HPDE6-E6E7 (cell line): Measurements from ENCODE around the gene KIF17.

Experiments used
- DNase-seq: peaks from one replicate; pipeline ENCODE4 v3.0.0; 2011; ENCODE audit warnings: missing footprints; ENCODE audit errors: extremely low spot score

The KIF17 gene

DNA sequence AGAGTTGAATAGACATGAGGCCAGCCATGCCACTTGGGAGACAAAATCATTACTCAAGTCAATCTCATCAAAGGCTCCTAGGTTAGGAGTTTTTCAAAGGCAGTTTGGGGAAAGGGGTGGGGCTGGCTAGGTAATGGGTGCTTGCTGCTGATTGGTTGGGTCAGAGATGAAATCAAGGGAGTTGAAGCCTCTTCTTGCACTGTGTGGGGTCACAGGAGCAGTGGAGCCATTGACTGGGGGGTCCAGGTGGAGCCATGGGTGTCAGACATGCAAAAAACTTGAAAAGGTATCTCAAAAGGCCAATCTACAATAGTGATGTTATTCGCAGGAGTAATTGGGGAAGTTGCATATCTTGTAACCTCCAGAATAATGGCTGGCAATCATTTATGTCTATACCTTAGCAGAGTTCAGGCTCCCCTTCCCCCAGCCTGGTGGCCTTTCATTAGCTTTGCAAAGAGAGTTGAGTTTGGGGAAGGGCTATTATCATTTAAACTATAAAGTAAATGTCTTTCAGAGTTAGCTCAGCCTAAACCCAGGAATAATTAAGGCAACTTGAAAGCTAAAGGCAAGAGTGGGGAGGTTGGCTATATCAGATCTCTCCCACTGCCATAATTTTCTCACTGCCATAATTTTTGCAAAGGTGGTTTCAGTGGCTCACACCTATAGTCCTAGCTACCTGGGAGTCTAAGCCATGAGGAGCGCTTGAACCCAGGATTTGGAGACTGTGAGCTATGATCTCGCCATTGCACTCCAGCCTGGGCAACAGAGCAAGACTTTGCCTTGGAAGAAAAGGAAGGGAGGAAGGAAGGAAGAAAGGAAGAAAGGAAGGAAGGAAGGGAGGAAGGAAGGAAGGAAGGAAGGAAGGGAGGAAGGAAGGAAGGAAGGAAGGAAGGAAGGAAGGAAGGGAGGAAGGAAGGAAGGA is 92.4 kb downstream of the KIF17 start:
- DNase-seq: no peak

DNA sequence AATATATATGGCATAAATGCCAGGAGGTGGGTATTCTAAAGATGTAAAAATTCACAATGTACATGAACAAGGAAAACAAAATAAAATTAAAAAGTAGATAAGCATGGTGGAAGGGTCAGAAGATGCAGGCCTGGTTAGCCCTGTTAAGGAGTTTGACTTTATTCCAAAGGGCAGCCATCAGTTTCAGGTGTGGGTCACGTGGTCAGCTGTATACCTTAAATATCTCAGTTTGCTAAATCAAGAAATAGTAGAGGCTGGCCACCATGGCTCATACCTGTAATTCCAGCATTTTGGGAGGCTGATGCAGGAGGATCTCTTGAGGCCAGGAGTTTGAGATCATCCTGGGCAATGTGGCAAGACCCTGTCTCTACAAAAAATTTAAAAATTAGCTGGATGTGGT is 93.1 kb downstream of the KIF17 start:
- no peak for DNase-seq

- DNase-seq: no peak
Observed at GRCh38 chr1:20621012-20621411, 96.8 kb downstream of the KIF17 start.

DNA sequence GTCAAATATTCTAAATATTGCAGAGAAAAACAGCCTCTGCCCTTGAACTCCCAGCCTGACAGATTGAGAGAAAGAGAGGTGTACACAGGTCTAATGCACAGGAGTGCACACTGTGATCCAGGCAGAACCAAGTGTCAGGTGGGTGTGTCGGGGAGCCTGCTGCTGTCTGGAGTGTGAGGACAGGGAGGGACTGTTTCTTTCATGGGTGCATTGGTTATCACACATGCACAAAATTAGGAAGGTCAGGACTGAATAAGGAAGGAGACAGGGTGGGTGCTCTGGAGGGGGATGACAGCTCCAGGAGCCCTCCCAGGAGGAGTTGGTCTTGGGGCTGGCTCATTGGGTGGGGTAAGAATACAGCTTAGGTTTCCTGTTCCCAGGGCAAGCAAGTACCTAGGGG is 97.8 kb downstream of the KIF17 start:
- no peak for DNase-seq

- no peak for DNase-seq
Observed at GRCh38 chr1:20618550-20618949, 99.3 kb downstream of the KIF17 start.

DNA sequence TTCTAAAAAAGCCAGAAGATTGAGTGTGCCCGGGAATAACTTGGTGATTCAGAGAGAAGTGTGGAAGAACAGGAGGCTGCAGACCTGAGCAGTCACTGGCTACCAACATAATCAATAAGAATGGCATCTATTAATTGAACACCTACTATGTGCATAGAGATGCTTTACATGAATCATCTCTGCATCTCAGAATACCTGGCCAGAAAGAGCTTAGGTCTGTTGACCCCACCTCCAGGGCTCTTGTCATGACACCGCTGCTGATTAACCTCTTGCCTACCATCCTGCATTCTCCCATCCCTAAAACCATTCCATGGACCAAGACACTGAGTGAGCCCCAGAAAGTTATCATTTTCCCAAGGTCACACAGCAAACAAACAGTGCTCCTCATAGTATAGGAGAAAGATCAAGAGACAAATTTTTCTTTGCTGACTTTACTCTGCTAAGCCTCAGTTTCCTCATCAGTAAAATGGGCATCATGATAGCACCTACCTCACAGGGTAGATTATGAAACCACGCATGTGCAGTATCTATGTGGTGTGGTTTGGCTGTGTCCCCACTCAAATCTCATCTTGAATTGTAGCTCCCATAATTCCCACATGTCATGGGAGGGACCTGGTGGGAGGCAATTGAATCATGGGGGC is 100.8 kb downstream of the KIF17 start:
- no peak for DNase-seq

DNA sequence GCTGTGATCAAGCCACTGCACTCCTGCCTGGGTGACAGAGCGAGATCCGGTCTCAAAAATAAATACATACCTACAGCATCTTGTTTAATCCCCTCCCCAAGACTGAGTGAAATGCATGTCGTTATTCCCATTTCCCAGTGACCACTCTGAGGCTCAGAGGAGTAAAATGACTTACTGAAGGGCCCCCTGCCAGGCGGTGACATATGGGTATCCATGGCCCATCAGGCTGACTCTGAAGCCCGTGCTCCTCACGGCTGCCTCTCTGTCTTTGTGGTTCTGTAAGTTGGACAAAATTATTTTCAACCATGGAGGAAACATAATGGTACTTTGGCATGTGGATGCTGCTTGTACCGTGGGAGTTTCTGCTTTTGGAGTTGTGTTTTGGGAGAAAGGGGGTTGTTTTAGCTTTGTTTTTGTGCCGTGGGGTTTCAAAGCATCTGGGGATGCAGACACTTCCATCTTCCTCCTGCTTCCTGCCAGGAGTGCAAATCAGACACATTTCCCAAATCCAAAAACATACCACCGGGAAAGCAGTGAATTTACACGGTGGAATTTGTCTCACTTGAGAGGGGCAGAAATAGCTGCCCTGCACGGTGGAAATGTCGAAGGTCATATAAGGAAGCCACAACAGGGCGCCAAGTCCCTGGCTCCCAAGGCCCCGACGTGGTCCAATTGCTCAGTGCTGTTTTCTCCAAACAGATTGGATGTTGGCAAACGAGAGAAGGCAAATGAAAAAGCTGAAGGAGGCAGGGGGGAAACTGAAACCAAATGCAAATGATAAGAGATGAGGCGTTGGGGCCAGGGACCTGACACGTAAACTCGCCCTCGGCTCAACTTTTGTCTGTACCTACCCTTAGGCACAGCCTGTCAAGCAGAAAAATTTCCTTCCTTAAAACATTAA is 101.6 kb downstream of the KIF17 start:
- DNase-seq: no peak

- DNase-seq: no peak
Observed at GRCh38 chr1:20614131-20614579, 103.7 kb downstream of the KIF17 start.
